GM21723 (cell line): ENCODE measurements around the gene NTM.
"Not testable (repeated sequence)": the region's sequence is repeated elsewhere in the genome, so short reads cannot be mapped to it uniquely, and the experiment has no call there.

ENCODE experiments used
- ATAC-seq: cut with Tn5 transposase; IDR thresholded peaks from one replicate; pipeline ENCODE4 v1.9.1; 2021; ENCODE audit warnings: mild to moderate bottlenecking, moderate library complexity; ENCODE audit not compliant: unreplicated experiment

The NTM gene

DNA sequence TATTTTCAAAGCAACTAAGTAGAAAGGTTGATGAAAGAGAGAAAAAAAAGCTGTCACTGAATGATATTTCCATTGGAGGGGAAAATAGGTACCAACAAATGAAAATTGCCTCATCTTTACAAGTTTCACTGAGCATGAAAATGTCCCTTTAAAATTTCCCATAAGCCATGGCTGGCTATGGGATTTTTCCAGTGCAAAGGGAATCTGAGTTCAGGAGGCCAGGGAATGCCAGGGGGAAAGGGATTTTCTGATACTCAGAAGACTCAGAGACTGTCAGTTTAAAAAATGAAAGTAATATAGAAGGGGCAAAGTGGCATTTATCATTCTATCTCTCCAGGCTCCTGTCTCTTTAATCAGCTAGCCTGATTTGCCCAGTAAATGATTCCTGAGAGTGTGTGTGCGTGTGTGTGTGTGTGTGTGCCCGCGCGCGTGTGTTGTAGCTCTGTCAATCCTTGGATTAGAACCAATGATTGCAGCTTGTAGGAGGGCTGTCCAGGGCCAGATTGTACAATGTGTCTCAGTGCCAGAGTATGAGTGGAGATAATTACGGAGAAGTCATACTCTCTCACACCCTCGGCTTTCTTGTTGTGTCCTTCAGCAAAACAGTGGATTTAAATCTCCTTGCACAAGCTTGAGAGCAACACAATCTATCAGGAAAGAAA, at the start of gene NTM:
Gene NTM (plus strand): TSS at position 526 of the 662 bp plus-strand sequence.
- no peak for ATAC-seq

- ATAC-seq, result no peak
Observed at GRCh38 chr11:131324921-131325570, 45.4 kb upstream of the NTM start.

GRCh38 chr11:131326829-131327228, 43.6 kb upstream of the NTM start:
- ATAC-seq, result no peak

DNA sequence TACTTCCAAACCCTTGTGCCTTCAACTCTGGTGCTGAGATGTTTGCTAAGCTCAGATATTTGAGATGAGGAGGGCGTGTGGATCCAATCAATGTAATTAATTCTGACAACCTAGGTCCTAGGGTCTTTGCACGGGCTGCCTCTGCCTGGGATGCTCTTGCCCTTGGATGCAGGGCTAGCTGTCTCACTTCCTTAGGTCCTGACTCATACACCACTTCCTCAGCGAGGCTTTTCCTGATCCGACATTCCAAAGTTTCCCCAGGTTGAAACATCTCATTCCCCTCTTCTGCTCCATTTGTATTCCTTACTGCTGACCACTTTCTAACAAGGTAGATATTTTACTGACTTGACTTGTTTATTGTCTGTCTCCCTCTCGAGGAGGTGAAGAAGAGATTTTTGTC, 43.0 kb upstream of the NTM start:
- no peak for ATAC-seq

DNA sequence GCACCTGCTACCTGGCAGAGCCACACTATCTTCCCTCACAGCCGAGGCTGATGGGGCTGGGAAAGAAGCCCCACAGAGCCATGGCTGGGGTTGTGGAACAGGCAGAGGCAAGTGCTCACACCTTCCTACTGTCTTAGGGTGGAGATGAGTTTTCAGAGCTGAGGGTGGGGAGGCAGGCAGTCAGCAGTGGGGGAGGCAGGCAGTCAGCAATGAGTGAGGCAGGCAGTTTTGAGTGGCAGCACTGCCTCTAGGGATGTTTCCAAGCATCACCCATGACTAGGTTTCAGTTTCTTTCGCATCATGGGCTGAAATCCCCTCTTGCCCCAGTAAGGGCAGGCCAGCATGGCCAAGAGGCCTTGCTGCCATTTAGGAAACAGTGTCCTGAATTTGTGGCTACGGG, 41.6 kb upstream of the NTM start:
- no peak for ATAC-seq

GRCh38 chr11:131331010-131331409, 39.4 kb upstream of the NTM start:
- ATAC-seq, result no peak

- no peak for ATAC-seq
Observed at GRCh38 chr11:131331546-131331945, 38.9 kb upstream of the NTM start.

- ATAC-seq, result no peak
Observed at GRCh38 chr11:131334601-131335000, 35.8 kb upstream of the NTM start.

- not testable (repeated sequence) for ATAC-seq
Observed at GRCh38 chr11:131341900-131342299, 28.5 kb upstream of the NTM start.

DNA sequence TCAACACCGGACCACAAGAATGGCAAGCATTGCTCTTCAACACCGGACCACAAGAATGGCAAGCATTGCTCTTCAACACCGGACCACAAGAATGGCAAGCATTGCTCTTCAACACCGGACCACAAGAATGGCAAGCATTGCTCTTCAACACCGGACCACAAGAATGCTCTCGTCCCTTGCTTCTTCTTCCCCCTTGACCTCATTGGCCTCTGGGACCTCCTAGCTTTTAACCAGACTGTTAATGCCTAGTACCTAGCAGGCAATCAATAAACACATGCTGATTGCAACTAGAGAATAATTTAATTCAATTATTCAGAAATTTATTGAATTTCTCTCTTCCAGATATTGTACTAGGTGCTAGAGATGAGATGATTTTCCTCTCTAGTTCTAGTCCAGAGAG, 28.0 kb upstream of the NTM start:
- not testable (repeated sequence) for ATAC-seq

DNA sequence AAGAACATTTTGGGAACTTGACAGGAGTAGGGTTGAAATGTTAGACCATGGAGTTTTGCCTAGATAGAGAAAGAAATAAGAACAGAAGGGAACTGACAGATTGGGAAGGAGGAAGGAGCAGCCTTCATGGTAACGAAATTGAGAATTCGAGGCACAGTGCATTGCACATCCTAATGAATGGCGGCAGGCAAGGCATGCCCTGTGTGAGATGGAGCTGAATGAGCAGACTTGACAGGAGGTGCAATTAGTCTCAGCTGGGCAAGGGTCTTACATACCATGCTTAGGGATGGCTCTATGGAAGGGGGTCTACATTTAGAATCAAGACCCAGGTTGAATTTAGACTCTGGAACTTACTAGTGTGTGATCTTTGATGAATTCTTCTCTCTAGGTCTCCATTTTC, 25.0 kb upstream of the NTM start:
- ATAC-seq, result no peak

DNA sequence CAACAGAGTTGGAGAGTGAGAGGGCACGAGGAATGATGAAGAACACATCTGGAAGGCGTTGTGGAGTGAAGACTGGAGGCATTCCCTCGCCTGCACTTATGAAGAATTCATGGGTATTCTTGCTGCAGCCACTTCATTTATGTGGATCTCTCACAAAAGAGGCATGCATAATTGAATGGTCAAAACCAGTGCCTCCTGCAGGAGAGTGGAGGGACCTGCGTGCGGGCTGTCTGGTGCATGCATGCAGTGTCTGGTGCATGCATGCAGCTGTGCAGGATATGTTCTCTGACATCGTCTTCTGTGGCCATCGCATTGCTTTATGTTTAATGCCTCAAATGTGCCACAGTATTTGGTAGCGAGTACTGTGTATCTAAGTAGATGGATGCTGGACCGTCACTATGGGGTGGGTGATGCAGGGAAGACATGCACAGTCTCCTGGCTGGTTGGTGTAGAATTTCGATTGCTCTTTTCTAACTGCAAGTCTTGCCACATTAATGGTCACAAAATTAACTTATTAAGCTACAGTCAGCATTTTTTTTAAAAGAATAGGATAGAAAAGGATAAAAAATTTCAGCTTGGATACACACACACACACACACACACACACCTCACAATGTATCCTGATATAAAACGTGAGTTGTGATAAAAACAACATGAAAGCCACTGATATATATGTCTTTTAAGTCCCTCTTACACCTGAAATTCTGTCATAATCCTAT, 20.9 kb upstream of the NTM start:
- ATAC-seq, result no peak

- ATAC-seq, result no peak
Observed at GRCh38 chr11:131350872-131351271, 19.5 kb upstream of the NTM start.

DNA sequence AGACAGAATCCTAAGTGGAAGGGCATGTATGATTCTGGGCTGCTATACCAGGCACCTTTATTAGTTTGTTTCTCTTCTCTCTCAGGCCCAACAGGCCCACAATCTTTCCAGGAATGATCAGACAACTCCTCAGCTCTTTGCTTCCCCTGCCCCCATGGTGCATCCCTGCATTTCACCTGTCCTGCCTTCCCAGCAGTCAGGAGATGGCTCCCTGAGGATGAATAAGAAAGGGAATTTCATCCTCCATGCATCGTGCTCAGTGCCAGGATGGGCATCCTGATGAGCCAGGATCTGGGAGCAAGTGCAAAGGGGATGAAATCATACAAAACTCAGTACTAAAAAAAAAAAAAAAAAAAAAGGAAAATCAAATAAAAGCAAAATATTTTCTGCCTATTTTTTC, 18.6 kb upstream of the NTM start:
- no peak for ATAC-seq

- ATAC-seq, result no peak
Observed at GRCh38 chr11:131353766-131354165, 16.6 kb upstream of the NTM start.

GRCh38 chr11:131354251-131354701, 16.1 kb upstream of the NTM start:
- no peak for ATAC-seq

DNA sequence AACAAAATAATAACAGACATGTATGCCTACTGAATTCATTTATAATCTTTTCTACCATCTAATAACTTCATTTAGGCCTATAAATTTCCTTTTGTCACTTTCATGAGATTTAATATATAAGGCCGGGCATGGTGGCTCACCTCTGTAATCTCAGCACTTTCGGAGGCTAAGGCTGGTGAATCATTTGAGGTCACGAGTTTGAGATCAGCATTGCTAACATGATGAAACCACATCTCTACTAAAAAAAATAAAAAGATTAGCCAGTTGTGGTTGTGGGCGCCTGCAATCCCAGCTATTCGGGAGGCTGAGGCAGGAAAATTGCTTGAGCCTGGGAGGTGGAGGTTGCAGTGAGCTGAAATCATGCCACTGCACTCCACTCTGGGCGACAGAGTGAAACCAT, 14.2 kb upstream of the NTM start:
- ATAC-seq, result no peak

GRCh38 chr11:131365329-131365930, 5.0 kb upstream of the NTM start:
- ATAC-seq, result no peak

GRCh38 chr11:131370901-131371790, 731 bp downstream of the NTM start:
- no peak for ATAC-seq

- no peak for ATAC-seq
Observed at GRCh38 chr11:131371791-131372104, 1.3 kb downstream of the NTM start.
